ENCODE measurements around the gene IDUA.

- no peak for TF ChIP-seq POLR2A (IDR thresholded peaks at IDR 0.05; ENCODE audit: low read depth, low read length)
- TF ChIP-seq CTCF (conservative IDR thresholded peaks at IDR 0.05; ENCODE audit: low read depth, low read length) = no peak
- TF ChIP-seq USF2 (IDR thresholded peaks at IDR 0.05; ENCODE audit: low read depth, low read length) = no peak
- TF ChIP-seq ELK1 (IDR thresholded peaks at IDR 0.05; ENCODE audit: borderline replicate concordance, low read depth, low read length) = no peak
- TF ChIP-seq RAD21 (IDR thresholded peaks at IDR 0.05; ENCODE audit: low read length) = no peak
- TF ChIP-seq MAZ (IDR thresholded peaks at IDR 0.05; ENCODE audit: borderline replicate concordance, low read depth, low read length) = no peak
- TF ChIP-seq CEBPB (IDR thresholded peaks at IDR 0.05; ENCODE audit: low read depth, low read length) = no peak
- no peak for TF ChIP-seq RFX5 (IDR thresholded peaks at IDR 0.05; ENCODE audit: low read depth, low read length)
- no peak for TF ChIP-seq NFE2L2 (IDR thresholded peaks at IDR 0.05; ENCODE audit: low read depth, low read length)
- no peak for TF ChIP-seq RCOR1 (IDR thresholded peaks at IDR 0.05; ENCODE audit: insufficient replicate concordance, low read length)
- no peak for TF ChIP-seq MAFK (IDR thresholded peaks at IDR 0.05; ENCODE audit: low read depth, low read length)
These were observed 4.0 kb downstream of the IDUA start for GRCh38 chr4:990746-991367.
